Neuron (in vitro differentiated cells): ENCODE results near the gene DNAH8.
A peak's percentile ranks its signal among the peaks of the same experiment; 100 is the strongest.
"Not testable (repeated sequence)": the region's sequence is repeated elsewhere in the genome, so short reads cannot be mapped to it uniquely, and the experiment has no call there.

Experiments
- H2AFZ ChIP-seq: one replicate; pipeline ENCODE4 v1.6.1; 2013; ENCODE audit warnings: low read depth, mild to moderate bottlenecking, inconsistent platforms, low read length, moderate library complexity
- H3K27me3 ChIP-seq: one replicate; pipeline ENCODE4 v1.6.1; 2013; ENCODE audit warnings: low read length; ENCODE audit not compliant: insufficient read depth
- H3K36me3 ChIP-seq: one replicate; pipeline ENCODE4 v1.6.1; 2013; ENCODE audit warnings: low read length; ENCODE audit not compliant: insufficient read depth
- H3K4me1 ChIP-seq: one replicate; pipeline ENCODE4 v1.6.1; 2013; ENCODE audit warnings: low read length; ENCODE audit not compliant: insufficient read depth
- H3K4me3 ChIP-seq: 2 replicates; pipeline ENCODE4 v1.5.1; 2013; ENCODE audit warnings: mild to moderate bottlenecking, low read length, moderate library complexity
- H3K9me3 ChIP-seq: one replicate; pipeline ENCODE4 v1.6.1; 2013; ENCODE audit warnings: low read length

Gene DNAH8

DNA sequence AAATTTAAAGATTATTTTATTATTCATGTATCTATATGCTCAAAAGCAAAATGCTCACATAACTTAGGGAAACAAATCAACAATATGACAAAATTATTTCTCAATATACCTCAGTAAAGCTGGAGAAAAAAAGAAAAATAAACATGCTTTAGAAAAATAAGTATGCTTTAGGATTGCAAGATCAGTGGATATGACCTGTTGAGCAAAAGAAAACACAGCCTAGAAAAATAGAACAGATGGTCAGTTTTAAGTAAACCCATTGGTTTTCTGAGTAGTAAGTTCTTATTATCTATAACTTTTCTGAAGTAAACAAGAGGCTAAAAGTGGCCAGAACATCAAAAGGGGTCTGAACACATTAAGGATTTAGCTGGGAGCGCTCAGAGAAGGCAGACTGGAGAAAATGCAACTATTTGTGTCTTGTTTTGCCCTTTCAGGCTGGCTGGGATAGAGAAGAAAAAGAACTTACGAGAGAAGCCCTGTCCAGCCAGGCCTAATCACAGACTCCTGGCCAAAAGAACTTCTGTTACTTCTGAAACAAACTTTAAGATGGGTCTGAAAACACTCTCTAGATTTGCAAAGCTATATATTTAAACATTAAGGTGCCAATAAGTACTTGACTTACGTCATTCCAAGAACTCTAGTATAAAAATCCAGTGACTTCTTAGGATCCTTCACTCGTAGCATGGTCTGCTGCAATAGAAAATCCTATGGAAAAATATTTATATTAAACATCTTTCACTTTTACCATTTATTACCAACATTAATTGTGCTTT is 28.7 kb upstream of the DNAH8 start:
- Histone ChIP-seq H2AFZ (no peak overlapping the region), H3K4me3 (no peak overlapping the region), H3K9me3 (no peaks in the 10 kb centered on the region), H3K36me3 (peaks cover 44% of the 10 kb centered on the region), H3K27me3 (no peaks in the 10 kb centered on the region), H3K4me1 (no peaks in the 10 kb centered on the region)

GRCh38 chr6:38687043-38687353 is 28.1 kb upstream of the DNAH8 start:
- H3K27me3 ChIP-seq, result no peaks in the 10 kb centered on the region
- H3K9me3 ChIP-seq, result no peaks in the 10 kb centered on the region
- H3K4me1 ChIP-seq, result no peaks in the 10 kb centered on the region
- no peak overlapping the region for H3K4me3 ChIP-seq
- no peak overlapping the region for H2AFZ ChIP-seq
- H3K36me3 ChIP-seq, result peaks cover 39% of the 10 kb centered on the region

DNA sequence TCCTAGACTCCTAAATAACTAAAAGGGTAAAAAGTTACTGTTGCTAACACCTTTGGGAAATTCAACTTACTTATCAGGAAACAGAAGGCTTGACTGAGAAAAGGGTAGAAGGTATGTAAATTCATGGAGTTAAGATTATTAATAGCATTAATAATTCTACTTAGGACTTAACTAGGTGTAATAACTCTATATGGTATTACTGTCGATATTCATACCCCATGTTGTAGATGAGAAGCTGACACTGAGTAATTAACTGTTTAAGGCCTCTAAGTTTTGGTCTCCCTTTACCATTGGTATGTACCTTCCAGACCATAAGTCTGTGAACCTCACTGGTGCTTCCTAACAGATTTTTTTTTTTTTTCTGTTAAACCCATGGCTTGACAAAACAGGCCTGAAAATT is 27.6 kb upstream of the DNAH8 start:
- Histone ChIP-seq H3K9me3 (no peaks in the 10 kb centered on the region), H3K4me3 (no peak overlapping the region), H2AFZ (no peak overlapping the region), H3K27me3 (no peaks in the 10 kb centered on the region), H3K36me3 (peaks cover 35% of the 10 kb centered on the region), H3K4me1 (no peaks in the 10 kb centered on the region)

- Histone ChIP-seq H2AFZ (no peak overlapping the region), H3K4me3 (no peak overlapping the region), H3K36me3 (peaks cover 27% of the 10 kb centered on the region), H3K9me3 (no peaks in the 10 kb centered on the region), H3K27me3 (no peaks in the 10 kb centered on the region), H3K4me1 (no peaks in the 10 kb centered on the region)
These were observed 26.5 kb upstream of the DNAH8 start for GRCh38 chr6:38688579-38689087.

DNA sequence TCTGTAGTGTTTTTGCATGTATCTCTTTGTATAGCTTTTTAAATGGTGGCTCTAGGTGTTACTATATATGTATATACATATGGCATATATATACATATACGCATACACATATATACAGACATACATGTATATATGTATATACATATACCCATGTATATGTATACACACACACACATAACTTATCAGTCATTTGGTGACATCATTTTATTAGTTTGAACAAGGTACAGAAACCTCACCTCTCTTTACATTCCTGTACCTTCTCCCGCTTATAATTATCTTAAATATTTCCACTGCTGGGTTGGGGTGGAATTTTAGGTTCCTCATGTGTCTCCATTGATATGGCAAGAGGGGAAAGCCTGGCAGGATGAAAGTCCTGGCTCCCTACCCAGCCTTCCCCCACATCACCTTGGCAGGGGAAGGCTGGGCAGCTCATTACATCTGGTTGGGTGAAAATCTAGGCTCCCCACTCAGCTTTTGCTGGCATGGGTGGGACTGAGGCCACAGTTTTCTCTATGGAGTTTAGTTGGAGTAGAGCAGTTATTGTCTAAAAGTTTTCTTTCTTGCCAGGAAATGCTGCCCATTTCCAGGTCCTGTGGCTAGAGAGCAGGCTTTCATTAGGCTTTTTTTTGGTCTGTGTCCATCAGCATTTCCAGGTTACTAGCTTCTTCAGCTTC is 19.7 kb upstream of the DNAH8 start:
- Histone ChIP-seq H3K4me3 (no peak overlapping the region), H3K9me3 (peaks cover 12% of the 10 kb centered on the region), H3K27me3 (no peaks in the 10 kb centered on the region), H3K36me3 (peaks cover 13% of the 10 kb centered on the region), H2AFZ (no peak overlapping the region), H3K4me1 (no peaks in the 10 kb centered on the region)

- Histone ChIP-seq H2AFZ (no peak overlapping the region), H3K27me3 (no peaks in the 10 kb centered on the region), H3K36me3 (peaks cover 15% of the 10 kb centered on the region), H3K4me1 (no peaks in the 10 kb centered on the region), H3K9me3 (peaks cover 15% of the 10 kb centered on the region), H3K4me3 (no peak overlapping the region)
These were observed 19.2 kb upstream of the DNAH8 start for GRCh38 chr6:38695933-38696332.

GRCh38 chr6:38696345-38696744 is 18.8 kb upstream of the DNAH8 start:
- Histone ChIP-seq H3K4me3 (no peak overlapping the region), H3K27me3 (no peaks in the 10 kb centered on the region), H3K36me3 (peaks cover 18% of the 10 kb centered on the region), H3K9me3 (peaks cover 16% of the 10 kb centered on the region), H3K4me1 (no peaks in the 10 kb centered on the region), H2AFZ (no peak overlapping the region)

DNA sequence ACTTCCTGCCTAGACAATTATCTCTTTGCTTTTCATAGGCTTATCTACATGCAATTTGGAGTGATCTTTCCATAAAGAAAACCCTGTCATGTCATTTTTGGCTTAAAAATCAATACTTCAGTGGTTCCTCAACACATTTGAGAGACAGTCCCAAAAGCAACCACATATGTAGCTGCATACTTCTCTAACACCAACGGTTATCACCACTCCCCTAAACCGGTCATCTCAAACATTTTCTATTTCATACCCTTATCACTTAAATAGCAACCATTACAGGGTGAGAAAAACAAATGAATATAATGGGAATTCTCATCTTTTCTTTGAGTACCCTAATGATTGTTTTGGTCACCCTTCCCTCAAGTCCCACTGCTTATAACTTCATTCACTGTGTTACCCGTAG is 17.3 kb upstream of the DNAH8 start:
- Histone ChIP-seq H3K27me3 (no peaks in the 10 kb centered on the region), H3K36me3 (peaks cover 16% of the 10 kb centered on the region), H3K4me3 (no peak overlapping the region), H3K4me1 (peaks cover 4% of the 10 kb centered on the region), H3K9me3 (peaks cover 16% of the 10 kb centered on the region), H2AFZ (no peak overlapping the region)

- not testable (repeated sequence) for H2AFZ ChIP-seq, H3K4me3 ChIP-seq, H3K27me3 ChIP-seq, H3K4me1 ChIP-seq
- Histone ChIP-seq H3K9me3 (peaks cover 16% of the 10 kb centered on the region), H3K36me3 (peaks cover 15% of the 10 kb centered on the region)
These were observed 15.4 kb upstream of the DNAH8 start for GRCh38 chr6:38699702-38700101.

GRCh38 chr6:38701551-38701950 is 13.6 kb upstream of the DNAH8 start:
- H3K9me3 ChIP-seq, result peaks cover 12% of the 10 kb centered on the region
- H2AFZ ChIP-seq, result no peak overlapping the region
- no peak overlapping the region for H3K4me3 ChIP-seq
- peaks cover 4% of the 10 kb centered on the region for H3K4me1 ChIP-seq
- peaks cover 13% of the 10 kb centered on the region for H3K36me3 ChIP-seq
- no peaks in the 10 kb centered on the region for H3K27me3 ChIP-seq

GRCh38 chr6:38702558-38703397 is 12.3 kb upstream of the DNAH8 start, which contains the start of gene GLO1:
Gene GLO1 (minus strand): TSS chr6:38703145. CDS start chr6:38703054, 91 bp downstream.
- Histone ChIP-seq H3K4me3 (peak within 1 kb of the TSS; percentile 78), H3K36me3 (peaks cover 11% of the 10 kb centered on the region), H3K27me3 (no peaks in the 10 kb centered on the region), H2AFZ (peak within 1 kb of the TSS; percentile 63), H3K9me3 (peaks cover 12% of the 10 kb centered on the region), H3K4me1 (peaks cover 4% of the 10 kb centered on the region)

DNA sequence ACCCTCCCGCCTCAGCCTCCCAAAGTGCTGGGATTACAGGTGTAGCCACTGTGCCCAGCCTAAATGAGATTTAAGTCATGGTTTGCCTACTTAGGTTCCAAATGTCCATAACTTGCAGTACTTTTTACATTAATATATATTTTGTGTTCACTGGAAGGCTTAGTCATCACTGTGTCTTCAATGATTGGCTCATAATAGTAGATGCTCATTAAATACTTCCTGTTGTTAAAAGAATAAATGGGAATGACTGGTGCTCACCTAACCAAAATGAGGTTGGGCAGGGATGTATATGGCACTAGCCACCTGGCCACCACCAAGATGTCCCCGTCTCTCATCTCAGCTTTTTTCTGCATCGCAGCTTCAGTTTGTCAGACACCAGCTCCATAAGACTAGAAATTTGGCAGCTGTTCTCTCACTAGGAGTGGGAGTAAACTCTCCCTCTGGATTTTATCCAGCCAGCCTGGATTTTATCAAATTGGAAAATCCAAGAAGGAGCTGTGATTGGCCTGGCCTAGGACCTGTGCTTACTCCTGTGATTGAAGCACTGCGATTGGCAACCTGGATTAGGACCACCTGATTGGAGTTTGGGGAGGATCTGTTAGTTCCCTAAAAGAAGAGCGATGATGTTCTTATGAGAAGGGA is 11.0 kb upstream of the DNAH8 start:
- Histone ChIP-seq H3K9me3 (peaks cover 8% of the 10 kb centered on the region), H3K36me3 (peaks cover 8% of the 10 kb centered on the region), H2AFZ (peak overlapping the region; percentile 62), H3K27me3 (no peaks in the 10 kb centered on the region), H3K4me1 (peaks cover 4% of the 10 kb centered on the region), H3K4me3 (no peak overlapping the region)
